ENCODE measurements around the gene ANKS1A.

DNA sequence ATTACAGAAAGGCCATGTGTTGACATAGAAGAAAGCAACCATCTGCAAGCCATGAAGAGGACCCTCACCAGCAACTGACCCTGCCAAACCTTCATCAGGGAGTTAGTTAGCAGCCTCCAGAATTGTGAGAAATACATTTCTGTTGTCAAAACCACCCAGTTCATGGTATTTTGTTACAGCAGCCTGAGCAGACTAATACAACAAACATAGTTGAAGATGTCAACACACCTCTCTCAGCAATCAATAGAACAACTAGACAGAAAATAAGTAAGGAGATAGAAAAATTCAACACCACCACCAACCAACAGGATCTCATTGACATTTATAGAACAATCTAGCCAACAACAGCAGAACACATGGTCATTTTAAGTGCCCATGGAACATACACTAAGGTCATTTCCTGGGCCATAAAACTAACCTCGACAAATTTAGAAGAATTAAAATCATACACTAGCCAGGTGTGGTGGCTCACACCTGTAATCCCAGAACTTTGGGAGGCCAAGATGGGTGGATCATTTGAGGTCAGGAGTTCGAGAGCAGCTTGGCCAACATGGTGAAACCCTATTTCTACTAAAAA, 219.3 kb downstream of the ANKS1A start:
- TF ChIP-seq, protein P1, sequence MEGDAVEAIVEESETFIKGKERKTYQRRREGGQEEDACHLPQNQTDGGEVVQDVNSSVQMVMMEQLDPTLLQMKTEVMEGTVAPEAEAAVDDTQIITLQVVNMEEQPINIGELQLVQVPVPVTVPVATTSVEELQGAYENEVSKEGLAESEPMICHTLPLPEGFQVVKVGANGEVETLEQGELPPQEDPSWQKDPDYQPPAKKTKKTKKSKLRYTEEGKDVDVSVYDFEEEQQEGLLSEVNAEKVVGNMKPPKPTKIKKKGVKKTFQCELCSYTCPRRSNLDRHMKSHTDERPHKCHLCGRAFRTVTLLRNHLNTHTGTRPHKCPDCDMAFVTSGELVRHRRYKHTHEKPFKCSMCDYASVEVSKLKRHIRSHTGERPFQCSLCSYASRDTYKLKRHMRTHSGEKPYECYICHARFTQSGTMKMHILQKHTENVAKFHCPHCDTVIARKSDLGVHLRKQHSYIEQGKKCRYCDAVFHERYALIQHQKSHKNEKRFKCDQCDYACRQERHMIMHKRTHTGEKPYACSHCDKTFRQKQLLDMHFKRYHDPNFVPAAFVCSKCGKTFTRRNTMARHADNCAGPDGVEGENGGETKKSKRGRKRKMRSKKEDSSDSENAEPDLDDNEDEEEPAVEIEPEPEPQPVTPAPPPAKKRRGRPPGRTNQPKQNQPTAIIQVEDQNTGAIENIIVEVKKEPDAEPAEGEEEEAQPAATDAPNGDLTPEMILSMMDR (IDR thresholded peaks at IDR 0.05 in 4 of 5, conservative IDR thresholded peaks at IDR 0.05 in 1 of 5) = no peak
- TF ChIP-seq POLR2A (IDR thresholded peaks at IDR 0.05) = no peak
